ENCODE results near the gene VIL1. TPM values are rescaled to one million over a fixed set of nuclear protein-coding genes. Genes with fewer than 3 reads are reported as not detected.

The VIL1 gene
- total RNA-seq (2021) = 2.9 to 3.8 TPM (median 3.0 TPM) in 3 replicates
- percentile 15 among the genes with signal in this experiment for Bru-seq, nascent RNA
- long read RNA-seq, experiment 1, full-length matches to known transcripts = 7 of 14 reads
- long read RNA-seq, experiment 1, partial matches to known transcripts = 2 of 14 reads
- long read RNA-seq, experiment 1, other reads (novel, unspliced or antisense) = 5 of 14 reads
- long read RNA-seq, experiment 2, full-length matches to known transcripts = 1 of 2 reads
- long read RNA-seq, experiment 2, partial matches to known transcripts = 0 of 2 reads
- long read RNA-seq, experiment 2, other reads (novel, unspliced or antisense) = 1 of 2 reads
- long read RNA-seq, experiment 3, full-length matches to known transcripts = 1 of 3 reads
- long read RNA-seq, experiment 3, partial matches to known transcripts = 1 of 3 reads
- long read RNA-seq, experiment 3, other reads (novel, unspliced or antisense) = 1 of 3 reads

DNA sequence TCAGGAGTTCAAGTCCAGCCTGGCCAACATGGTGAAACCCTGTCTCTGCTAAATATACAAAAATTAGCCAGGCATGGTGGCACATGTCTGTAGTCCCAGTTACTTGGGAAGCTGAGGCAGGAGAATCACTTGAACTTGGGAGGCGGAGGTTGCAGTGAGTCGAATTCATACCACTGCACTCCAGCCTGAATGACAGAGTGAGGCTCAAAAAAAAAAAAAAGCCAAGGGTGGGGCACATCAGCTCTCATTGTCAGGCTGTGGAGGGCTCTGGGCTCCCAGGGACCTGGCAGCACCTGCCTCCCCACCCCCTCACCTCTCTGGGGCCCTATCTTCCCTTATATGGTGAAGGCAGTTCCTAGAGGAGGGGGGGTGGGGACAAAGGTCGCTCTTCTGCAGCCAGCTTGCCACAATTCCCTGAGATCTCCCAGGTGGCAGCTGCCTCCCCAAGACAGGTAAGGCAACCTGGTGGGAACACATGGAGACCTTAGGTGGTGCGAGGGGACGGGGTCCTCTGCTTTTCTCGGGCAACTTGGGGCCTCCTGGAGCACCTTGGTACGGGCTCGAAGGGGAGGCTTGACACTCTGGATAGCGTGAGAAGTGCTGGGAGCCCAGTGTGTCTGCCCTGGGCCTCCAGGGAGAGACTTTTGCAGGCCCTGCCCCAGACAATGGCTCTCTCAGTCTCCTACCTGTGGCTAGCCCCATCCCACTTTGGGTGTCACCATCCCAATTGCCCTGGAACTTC is at the start of gene VIL1:
VIL1 (plus strand) TSS at position 407 of the 742 bp plus-strand sequence. CDS start 4,656 bp downstream, outside the sequence.
- ChIA-PET POLR2A (interaction anchor here (0.6 to 0.9 kb wide), 2 partner anchors 13 to 58 kb away, joined by 3 read pairs; no protein-coding TSS in a partner anchor), CTCF (interaction anchor here (0.8 kb wide), 1 partner anchor 292 kb away, joined by 3 read pairs; the partner anchor contains the start of gene TTLL4)
- ATAC-seq (peak; percentile 90), DNase-seq (ENCODE audit: low spot score) (no peak)
- TF ChIP-seq AR (CRISPR knock-in tag; IDR thresholded peaks at IDR 0.05) = no peak
- TF ChIP-seq, protein P1, sequence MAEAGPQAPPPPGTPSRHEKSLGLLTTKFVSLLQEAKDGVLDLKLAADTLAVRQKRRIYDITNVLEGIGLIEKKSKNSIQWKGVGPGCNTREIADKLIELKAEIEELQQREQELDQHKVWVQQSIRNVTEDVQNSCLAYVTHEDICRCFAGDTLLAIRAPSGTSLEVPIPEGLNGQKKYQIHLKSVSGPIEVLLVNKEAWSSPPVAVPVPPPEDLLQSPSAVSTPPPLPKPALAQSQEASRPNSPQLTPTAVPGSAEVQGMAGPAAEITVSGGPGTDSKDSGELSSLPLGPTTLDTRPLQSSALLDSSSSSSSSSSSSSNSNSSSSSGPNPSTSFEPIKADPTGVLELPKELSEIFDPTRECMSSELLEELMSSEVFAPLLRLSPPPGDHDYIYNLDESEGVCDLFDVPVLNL (CRISPR knock-in tag; IDR thresholded peaks at IDR 0.05; ENCODE audit: borderline replicate concordance, low read depth) = no peak
- TF ChIP-seq GABPB1 (CRISPR knock-in tag; IDR thresholded peaks at IDR 0.05) = 0 out of 2 replicates have a peak, but pooled peaks have one; percentile 53
- TF ChIP-seq, protein P2, sequence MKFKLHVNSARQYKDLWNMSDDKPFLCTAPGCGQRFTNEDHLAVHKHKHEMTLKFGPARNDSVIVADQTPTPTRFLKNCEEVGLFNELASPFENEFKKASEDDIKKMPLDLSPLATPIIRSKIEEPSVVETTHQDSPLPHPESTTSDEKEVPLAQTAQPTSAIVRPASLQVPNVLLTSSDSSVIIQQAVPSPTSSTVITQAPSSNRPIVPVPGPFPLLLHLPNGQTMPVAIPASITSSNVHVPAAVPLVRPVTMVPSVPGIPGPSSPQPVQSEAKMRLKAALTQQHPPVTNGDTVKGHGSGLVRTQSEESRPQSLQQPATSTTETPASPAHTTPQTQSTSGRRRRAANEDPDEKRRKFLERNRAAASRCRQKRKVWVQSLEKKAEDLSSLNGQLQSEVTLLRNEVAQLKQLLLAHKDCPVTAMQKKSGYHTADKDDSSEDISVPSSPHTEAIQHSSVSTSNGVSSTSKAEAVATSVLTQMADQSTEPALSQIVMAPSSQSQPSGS (CRISPR knock-in tag; IDR thresholded peaks at IDR 0.05; ENCODE audit: borderline replicate concordance, low read depth) = no peak
- Mint-ChIP-seq H3K9me3 (no peaks in the 10 kb centered on the region), H3K36me3 (no peaks in the 10 kb centered on the region), H3K4me3 (no peak within 1 kb of the TSS), H3K27ac (no peak within 1 kb of the TSS), H3K27me3 (ENCODE audit: low read depth) (no peaks in the 10 kb centered on the region; the same call in 1 of the 2 replicates), H3K4me1 (peaks cover 6% of the 10 kb centered on the region)

DNA sequence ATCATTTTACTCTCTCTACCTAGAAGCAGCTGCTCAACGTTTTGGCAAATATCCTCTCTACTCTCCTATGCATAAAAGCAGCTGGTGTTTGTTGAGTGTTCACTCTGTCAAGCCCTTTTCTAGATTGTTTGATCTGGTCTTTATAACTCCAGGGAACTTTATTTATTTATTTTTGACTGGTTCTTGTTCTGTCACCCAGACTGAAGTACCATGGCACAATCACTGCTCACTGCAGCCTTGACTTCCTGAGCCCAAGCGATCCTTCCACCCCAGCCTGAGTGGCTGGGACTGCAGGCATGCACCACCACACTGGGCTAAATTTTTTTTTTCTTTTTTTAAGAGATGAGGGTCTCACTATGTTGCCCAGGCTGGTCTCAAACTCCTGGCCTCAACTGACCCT is 49.6 kb upstream of the VIL1 start:
- ChIA-PET POLR2A (no interaction called here), CTCF (interaction anchor here (1.2 to 1.5 kb wide), 2 partner anchors 13 to 96 kb away, joined by 6 to 11 read pairs; partner anchors contain the start of gene CATIP)
- ATAC-seq = no peak
- H3K36me3 Mint-ChIP-seq = no peaks in the 10 kb centered on the region
- DNase-seq (ENCODE audit: low spot score) = no peak
- no peak overlapping the region for H3K27ac Mint-ChIP-seq
- TF ChIP-seq ZNF121 (CRISPR knock-in tag; IDR thresholded peaks at IDR 0.05) = peak; percentile 55; the same call in 1 of the 2 replicates
- TF ChIP-seq NFE2L1 (CRISPR knock-in tag; IDR thresholded peaks at IDR 0.05) = no peak
- no peak overlapping the region for H3K4me3 Mint-ChIP-seq
- peaks cover 6% of the 10 kb centered on the region; the same call in 1 of the 2 replicates for H3K4me1 Mint-ChIP-seq
- no peaks in the 10 kb centered on the region for H3K9me3 Mint-ChIP-seq
- no peaks in the 10 kb centered on the region for H3K27me3 Mint-ChIP-seq (ENCODE audit: low read depth)

DNA sequence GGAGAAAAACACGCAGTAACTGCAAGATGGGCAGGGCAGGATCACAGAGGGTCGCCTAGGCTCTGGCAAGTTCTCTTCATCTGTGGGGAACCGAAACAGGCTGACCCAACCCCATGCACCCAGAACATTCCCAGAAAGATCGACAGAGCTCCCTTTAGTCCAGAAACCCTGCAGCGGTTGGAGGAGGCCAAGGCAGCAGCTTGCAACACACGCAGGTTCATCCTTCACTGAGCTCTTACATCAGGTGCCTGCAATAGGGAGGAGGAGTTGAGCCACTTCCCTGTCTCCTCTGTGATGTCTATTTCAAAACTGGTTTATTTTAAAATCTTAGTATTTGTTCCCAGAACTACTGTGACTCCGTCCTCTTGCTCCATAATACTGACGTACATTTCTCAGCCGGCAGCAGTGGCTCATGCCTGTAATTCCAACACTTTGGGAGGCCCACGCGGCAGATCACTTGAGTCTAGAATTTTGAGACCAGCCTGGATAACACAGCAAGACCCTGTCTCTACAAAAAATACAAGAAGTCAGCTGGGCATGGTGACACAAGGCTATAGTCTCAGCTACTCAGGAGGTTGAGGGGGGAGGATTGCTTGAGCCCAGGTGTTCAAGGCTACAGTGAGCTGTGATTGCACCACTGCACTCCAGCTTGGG is 48.4 kb upstream of the VIL1 start:
- Mint-ChIP-seq H3K27ac (no peak overlapping the region), H3K27me3 (ENCODE audit: low read depth) (no peaks in the 10 kb centered on the region), H3K36me3 (no peaks in the 10 kb centered on the region), H3K4me1 (peaks cover 6% of the 10 kb centered on the region; the same call in 1 of the 2 replicates), H3K9me3 (no peaks in the 10 kb centered on the region), H3K4me3 (no peak overlapping the region)
- ATAC-seq (no peak), DNase-seq (ENCODE audit: low spot score) (no peak)
- POLR2A ChIA-PET = interaction anchor here (0.5 kb wide), 1 partner anchor 49 kb away, joined by 5 read pairs; no protein-coding TSS in a partner anchor
- CTCF ChIA-PET = interaction anchor here (0.6 kb wide), 1 partner anchor 14 kb away, joined by 4 read pairs; the partner anchor contains the start of gene CATIP
- TF ChIP-seq IRF1 (CRISPR knock-in tag; IDR thresholded peaks at IDR 0.05) (no peak), GABPB1 (CRISPR knock-in tag; IDR thresholded peaks at IDR 0.05) (peak; percentile 88)
